Mesenchymal stem cell (in vitro differentiated cells and primary cell): ENCODE results near the gene NAT10.

Experiments
- DNase-seq: peaks from one replicate; pipeline ENCODE4 v3.0.0-alpha.2; 2013
- H2AFZ ChIP-seq: one replicate; pipeline ENCODE4 v1.6.1; 2013; ENCODE audit warnings: low read depth, mild to moderate bottlenecking, control low read depth, inconsistent platforms, low read length, moderate library complexity
- H2AK5ac ChIP-seq: 2 replicates; pipeline ENCODE4 v1.6.1; 2013; ENCODE audit warnings: low read length, moderate library complexity, mild to moderate bottlenecking, inconsistent platforms; ENCODE audit not compliant: severe bottlenecking
- H2BK120ac ChIP-seq: one replicate; pipeline ENCODE4 v1.6.1; 2013; ENCODE audit warnings: low read depth, mild to moderate bottlenecking, inconsistent platforms, low read length, moderate library complexity
- H2BK12ac ChIP-seq, 2 experiments: one replicate each; pipeline ENCODE4 v1.6.1; 2013; ENCODE audit warnings: inconsistent platforms in 2 of 2, low read length in 2 of 2, mild to moderate bottlenecking in 2 of 2, moderate library complexity in 2 of 2, control low read depth in 1 of 2
- H2BK15ac ChIP-seq: one replicate; pipeline ENCODE4 v1.6.1; 2013; ENCODE audit warnings: mild to moderate bottlenecking, low read depth, inconsistent platforms; ENCODE audit not compliant: poor library complexity, severe bottlenecking
- H2BK5ac ChIP-seq: 2 replicates; pipeline ENCODE4 v1.6.1; 2013; ENCODE audit warnings: low read depth, mild to moderate bottlenecking, low read length, control low read depth, inconsistent platforms; ENCODE audit not compliant: poor library complexity, severe bottlenecking
- H3K14ac ChIP-seq, 2 experiments: one replicate each; pipeline ENCODE4 v1.6.1; 2013; ENCODE audit warnings: inconsistent platforms in 2 of 2, low read length in 2 of 2, control low read depth in 1 of 2, mild to moderate bottlenecking in 1 of 2, moderate library complexity in 1 of 2
- H3K18ac ChIP-seq, 2 experiments: one replicate each; pipeline ENCODE4 v1.6.1; 2013; ENCODE audit warnings: inconsistent platforms in 2 of 2, low read length in 2 of 2, control low read depth in 1 of 2, low read depth in 1 of 2, mild to moderate bottlenecking in 1 of 2
- H3K23ac ChIP-seq, 2 experiments: one replicate each; pipeline ENCODE4 v1.6.1; 2013; ENCODE audit warnings: inconsistent platforms in 2 of 2, low read length in 2 of 2, mild to moderate bottlenecking in 2 of 2, moderate library complexity in 2 of 2, control low read depth in 1 of 2
- H3K27ac ChIP-seq: 2 replicates; pipeline ENCODE4 v1.5.1; 2013; ENCODE audit warnings: mild to moderate bottlenecking, moderate library complexity, low read length, control low read depth, inconsistent platforms; ENCODE audit not compliant: poor library complexity, severe bottlenecking
- H3K27me3 ChIP-seq, 2 experiments: 2 replicates each; pipeline versions ENCODE4 v1.6.1 to v1.7.0; 2013; ENCODE audit warnings: low read length in 2 of 2, mild to moderate bottlenecking in 2 of 2, moderate library complexity in 2 of 2, control low read depth in 1 of 2, inconsistent platforms in 1 of 2; ENCODE audit not compliant: control insufficient read depth in 1 of 2, insufficient read depth in 1 of 2
- H3K36me3 ChIP-seq, 2 experiments: 2 replicates each; pipeline versions ENCODE4 v1.6.1 to v1.7.0; 2013; ENCODE audit warnings: low read length in 2 of 2, control low read depth in 1 of 2, inconsistent platforms in 1 of 2, low read depth in 1 of 2, mild to moderate bottlenecking in 1 of 2; ENCODE audit not compliant: insufficient read depth in 2 of 2, control insufficient read depth in 1 of 2
- H3K4ac ChIP-seq, 2 experiments: one replicate each; pipeline ENCODE4 v1.6.1; 2013; ENCODE audit warnings: inconsistent platforms in 2 of 2, low read length in 2 of 2, mild to moderate bottlenecking in 2 of 2, moderate library complexity in 2 of 2, control low read depth in 1 of 2, low read depth in 1 of 2
- H3K4me1 ChIP-seq: 2 replicates; pipeline ENCODE4 v1.6.1; 2013; ENCODE audit warnings: low read depth, low read length, control low read depth; ENCODE audit not compliant: control insufficient read depth, insufficient read depth
- H3K4me2 ChIP-seq: 2 replicates; pipeline ENCODE4 v1.6.1; 2013; ENCODE audit warnings: low read length, mild to moderate bottlenecking, inconsistent platforms; ENCODE audit not compliant: poor library complexity, severe bottlenecking
- H3K4me3 ChIP-seq, 2 experiments: 2 replicates each; pipeline versions ENCODE4 v1.5.1 to v1.7.0; 2013; ENCODE audit warnings: low read length in 2 of 2, mild to moderate bottlenecking in 2 of 2, control low read depth in 1 of 2, low read depth in 1 of 2; ENCODE audit not compliant: insufficient read depth in 1 of 2
- H3K79me1 ChIP-seq: replicated peaks from 2 replicates; pipeline ENCODE4 v1.6.1; 2013; ENCODE audit warnings: mild to moderate bottlenecking, control low read depth, low read length, inconsistent platforms; ENCODE audit not compliant: poor library complexity, severe bottlenecking
- H3K9ac ChIP-seq: 2 replicates; pipeline ENCODE4 v1.7.0; 2013; ENCODE audit warnings: mild to moderate bottlenecking, low read length, moderate library complexity
- H3K9me3 ChIP-seq: 2 replicates; pipeline ENCODE4 v1.7.0; 2013; ENCODE audit warnings: mild to moderate bottlenecking, low read length; ENCODE audit not compliant: control insufficient read depth
- H4K8ac ChIP-seq: one replicate; pipeline ENCODE4 v1.6.1; 2013; ENCODE audit warnings: inconsistent platforms, mild to moderate bottlenecking, low read length, moderate library complexity
- H4K91ac ChIP-seq: one replicate; pipeline ENCODE4 v1.6.1; 2013; ENCODE audit warnings: mild to moderate bottlenecking, low read length, inconsistent platforms
- WGBS: methylation state at CpG from one replicate; pipeline ENCODE4 v1.1.7; 2013; ENCODE audit warnings: mixed read lengths; 5-methylcytosine and 5-hydroxymethylcytosine counted together

Gene NAT10

GRCh38 chr11:34145847-34146381, 40.5 kb downstream of the NAT10 start:
- Histone ChIP-seq H3K4me2 (no peak overlapping the region), H3K36me3 (peaks cover 84 to 92% of the 10 kb centered on the region in 2 experiments), H2BK120ac (no peak overlapping the region), H3K4me3 (no peak overlapping the region), H3K18ac (no peak overlapping the region), H2AFZ (no peak overlapping the region), H3K4me1 (no peaks in the 10 kb centered on the region), H3K27ac (no peak overlapping the region), H3K79me1 (peaks cover 18% of the 10 kb centered on the region), H2BK5ac (no peak overlapping the region), H3K9ac (no peak overlapping the region), H2BK12ac (no peak overlapping the region), H3K23ac (no peak overlapping the region), H4K91ac (no peak overlapping the region), H3K4ac (no peak overlapping the region), H4K8ac (no peak overlapping the region), H3K27me3 (no peaks in the 10 kb centered on the region), H2AK5ac (no peak overlapping the region), H2BK15ac (no peak overlapping the region), H3K14ac (no peak overlapping the region), H3K9me3 (no peaks in the 10 kb centered on the region)
- no peak for DNase-seq
- 96% methylated on average over 7 of the region's 8 CpGs for WGBS

- Histone ChIP-seq H3K27ac (no peak overlapping the region), H2BK15ac (no peak overlapping the region), H3K18ac (no peak overlapping the region), H2BK12ac (no peak overlapping the region), H4K91ac (no peak overlapping the region), H4K8ac (no peak overlapping the region), H3K4me3 (no peak overlapping the region), H2AFZ (no peak overlapping the region), H3K4me1 (no peaks in the 10 kb centered on the region), H2AK5ac (no peak overlapping the region), H3K23ac (no peak overlapping the region), H3K36me3 (peaks cover 84 to 91% of the 10 kb centered on the region in 2 experiments), H3K9ac (no peak overlapping the region), H2BK120ac (no peak overlapping the region), H3K9me3 (no peaks in the 10 kb centered on the region), H2BK5ac (no peak overlapping the region), H3K4me2 (no peak overlapping the region), H3K14ac (no peak overlapping the region), H3K27me3 (no peaks in the 10 kb centered on the region), H3K79me1 (peaks cover 21% of the 10 kb centered on the region), H3K4ac (no peak overlapping the region)
- 98% methylated on average over 11 of the region's 12 CpGs for WGBS
- DNase-seq: no peak
These were observed 41.0 kb downstream of the NAT10 start for GRCh38 chr11:34146411-34146810.

- 98% methylated on average over 3 of the region's 5 CpGs for WGBS
- H4K8ac ChIP-seq: no peak overlapping the region
- H3K4ac ChIP-seq: no peak overlapping the region
- H2AK5ac ChIP-seq: no peak overlapping the region
- H4K91ac ChIP-seq: no peak overlapping the region
- no peak overlapping the region for H2AFZ ChIP-seq
- no peaks in the 10 kb centered on the region for H3K9me3 ChIP-seq
- no peak overlapping the region for H3K14ac ChIP-seq
- H3K4me1 ChIP-seq: no peaks in the 10 kb centered on the region
- no peak overlapping the region for H3K27ac ChIP-seq
- no peak overlapping the region for H3K23ac ChIP-seq
- H3K4me3 ChIP-seq: no peak overlapping the region
- no peak for DNase-seq
- H3K4me2 ChIP-seq: no peak overlapping the region
- H3K27me3 ChIP-seq: no peaks in the 10 kb centered on the region
- no peak overlapping the region for H3K18ac ChIP-seq
- peaks cover 84 to 88% of the 10 kb centered on the region in 2 experiments for H3K36me3 ChIP-seq
- peaks cover 24% of the 10 kb centered on the region for H3K79me1 ChIP-seq
- no peak overlapping the region for H2BK12ac ChIP-seq
- H2BK5ac ChIP-seq: no peak overlapping the region
- H2BK120ac ChIP-seq: no peak overlapping the region
- no peak overlapping the region for H2BK15ac ChIP-seq
- H3K9ac ChIP-seq: no peak overlapping the region
These were observed 41.4 kb downstream of the NAT10 start for GRCh38 chr11:34146866-34147265.

GRCh38 chr11:34147581-34147980, 42.2 kb downstream of the NAT10 start:
- no peak for DNase-seq

More at GRCh38 chr11:34147581-34147980, 42.2 kb downstream of the NAT10 start:
- H2AFZ ChIP-seq: no peak overlapping the region
- no peak overlapping the region for H3K9ac ChIP-seq
- H4K91ac ChIP-seq: no peak overlapping the region
- peaks cover 27% of the 10 kb centered on the region for H3K79me1 ChIP-seq
- peaks cover 86 to 88% of the 10 kb centered on the region in 2 experiments for H3K36me3 ChIP-seq
- no peak overlapping the region for H3K4me3 ChIP-seq
- H2BK120ac ChIP-seq: no peak overlapping the region
- H2BK15ac ChIP-seq: no peak overlapping the region
- no peak overlapping the region for H2BK5ac ChIP-seq
- no peaks in the 10 kb centered on the region for H3K27me3 ChIP-seq
- WGBS: 97% methylated on average over 8 of the region's 8 CpGs
- H3K9me3 ChIP-seq: no peaks in the 10 kb centered on the region
- no peak overlapping the region for H3K27ac ChIP-seq
- no peaks in the 10 kb centered on the region for H3K4me1 ChIP-seq
- no peak overlapping the region for H3K4me2 ChIP-seq
- no peak overlapping the region for H3K18ac ChIP-seq
- no peak overlapping the region for H2AK5ac ChIP-seq
- no peak overlapping the region for H3K14ac ChIP-seq
- H3K23ac ChIP-seq: no peak overlapping the region
- H4K8ac ChIP-seq: no peak overlapping the region
- H3K4ac ChIP-seq: no peak overlapping the region
- H2BK12ac ChIP-seq: no peak overlapping the region
